Osteocyte (in vitro differentiated cells): ENCODE data around the gene ADCY3. TPM values are rescaled to one million over a fixed set of nuclear protein-coding genes. Genes with fewer than 3 reads are reported as not detected.

Experiments used
- DNase-seq: peaks from one replicate; pipeline ENCODE4 v3.0.0; 2021; ENCODE audit warnings: mixed read lengths; ENCODE audit not compliant: unreplicated experiment; ENCODE audit errors: extremely low spot score
- H3K27ac Mint-ChIP-seq: one replicate; pipeline ENCODE4 v1.8.0; 2021; ENCODE audit warnings: mild to moderate bottlenecking, mixed read lengths; ENCODE audit not compliant: unreplicated experiment
- H3K27me3 Mint-ChIP-seq: one replicate; pipeline ENCODE4 v1.8.0; 2021; ENCODE audit warnings: mixed read lengths; ENCODE audit not compliant: unreplicated experiment
- H3K36me3 Mint-ChIP-seq: one replicate; pipeline ENCODE4 v1.8.0; 2021; ENCODE audit warnings: mixed read lengths; ENCODE audit not compliant: unreplicated experiment
- H3K4me1 Mint-ChIP-seq: one replicate; pipeline ENCODE4 v1.8.0; 2021; ENCODE audit warnings: mixed read lengths; ENCODE audit not compliant: unreplicated experiment
- H3K4me3 Mint-ChIP-seq: one replicate; pipeline ENCODE4 v1.8.0; 2021; ENCODE audit warnings: mild to moderate bottlenecking, moderate library complexity, mixed read lengths; ENCODE audit not compliant: unreplicated experiment
- H3K9me3 Mint-ChIP-seq: one replicate; pipeline ENCODE4 v1.8.0; 2021; ENCODE audit warnings: mixed read lengths; ENCODE audit not compliant: unreplicated experiment
- total RNA-seq: library from RNA; stranded (reverse); gene quantifications from 2 replicates; pipeline ENCODE4 v1.2.1, GENCODE V29; 2021
- TF ChIP-seq, protein P1 (sequence below): fragments of 200-600 bp; sonication (generic); IDR thresholded peaks from 2 replicates; pipeline ENCODE4 v1.5.0; 2021; ENCODE audit warnings: antibody characterized with exemption, mild to moderate bottlenecking, moderate library complexity

The ADCY3 gene
- total RNA-seq, 1 donor from 2014 or later = 99.9 TPM

DNA sequence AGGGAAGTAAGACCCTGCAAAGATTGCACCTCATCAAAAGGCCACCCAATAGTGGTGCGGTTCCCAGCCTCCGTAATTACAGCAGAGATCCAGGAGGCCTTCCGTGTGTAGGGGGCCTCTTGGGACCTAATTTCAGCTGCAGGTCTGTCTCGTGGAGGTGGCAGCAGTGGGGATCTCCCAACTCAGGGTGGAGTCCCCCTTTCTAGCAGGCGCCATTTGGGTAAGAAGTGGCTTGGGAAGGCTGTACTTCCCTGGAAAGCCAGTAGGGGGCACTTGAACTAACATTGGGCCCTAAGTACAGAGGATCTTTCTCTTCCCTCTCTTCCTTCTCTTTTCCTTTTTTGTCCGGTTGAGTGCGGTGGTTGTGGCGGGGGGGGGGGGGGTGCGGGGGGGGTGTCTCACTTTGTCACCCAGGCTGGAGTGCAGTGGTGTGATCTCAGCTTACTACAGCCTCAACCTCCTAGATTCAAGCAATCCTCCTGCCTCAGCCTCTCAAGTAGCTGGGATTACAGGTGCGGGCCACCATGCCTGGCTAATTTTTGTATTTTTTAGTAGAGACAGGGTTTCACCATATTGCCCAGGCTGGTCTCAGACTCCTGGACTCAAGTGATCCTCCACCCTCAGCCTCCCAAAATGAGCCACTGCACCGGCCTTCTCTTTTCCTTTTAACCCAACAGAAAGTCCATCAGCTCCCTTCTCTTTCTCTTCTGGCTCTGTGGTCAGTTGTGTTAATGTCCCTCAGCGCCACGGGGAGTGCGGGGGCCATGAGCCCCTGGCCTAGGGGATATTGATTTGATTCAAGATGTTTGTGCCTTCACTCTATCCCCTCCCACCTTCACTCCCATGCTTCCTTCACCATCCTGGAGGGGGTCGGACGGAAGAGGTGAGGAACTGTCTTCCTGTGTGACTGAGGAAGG, 94.8 kb downstream of the ADCY3 start:
- H3K36me3 Mint-ChIP-seq = peaks cover 22% of the 10 kb centered on the region
- H3K27ac Mint-ChIP-seq = no peak overlapping the region
- H3K27me3 Mint-ChIP-seq = no peaks in the 10 kb centered on the region
- H3K9me3 Mint-ChIP-seq = no peaks in the 10 kb centered on the region
- peak; percentile 64 for DNase-seq
- TF ChIP-seq, protein P1, sequence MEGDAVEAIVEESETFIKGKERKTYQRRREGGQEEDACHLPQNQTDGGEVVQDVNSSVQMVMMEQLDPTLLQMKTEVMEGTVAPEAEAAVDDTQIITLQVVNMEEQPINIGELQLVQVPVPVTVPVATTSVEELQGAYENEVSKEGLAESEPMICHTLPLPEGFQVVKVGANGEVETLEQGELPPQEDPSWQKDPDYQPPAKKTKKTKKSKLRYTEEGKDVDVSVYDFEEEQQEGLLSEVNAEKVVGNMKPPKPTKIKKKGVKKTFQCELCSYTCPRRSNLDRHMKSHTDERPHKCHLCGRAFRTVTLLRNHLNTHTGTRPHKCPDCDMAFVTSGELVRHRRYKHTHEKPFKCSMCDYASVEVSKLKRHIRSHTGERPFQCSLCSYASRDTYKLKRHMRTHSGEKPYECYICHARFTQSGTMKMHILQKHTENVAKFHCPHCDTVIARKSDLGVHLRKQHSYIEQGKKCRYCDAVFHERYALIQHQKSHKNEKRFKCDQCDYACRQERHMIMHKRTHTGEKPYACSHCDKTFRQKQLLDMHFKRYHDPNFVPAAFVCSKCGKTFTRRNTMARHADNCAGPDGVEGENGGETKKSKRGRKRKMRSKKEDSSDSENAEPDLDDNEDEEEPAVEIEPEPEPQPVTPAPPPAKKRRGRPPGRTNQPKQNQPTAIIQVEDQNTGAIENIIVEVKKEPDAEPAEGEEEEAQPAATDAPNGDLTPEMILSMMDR = peak; percentile 49
- peaks cover 26% of the 10 kb centered on the region for H3K4me1 Mint-ChIP-seq
- no peak overlapping the region for H3K4me3 Mint-ChIP-seq

DNA sequence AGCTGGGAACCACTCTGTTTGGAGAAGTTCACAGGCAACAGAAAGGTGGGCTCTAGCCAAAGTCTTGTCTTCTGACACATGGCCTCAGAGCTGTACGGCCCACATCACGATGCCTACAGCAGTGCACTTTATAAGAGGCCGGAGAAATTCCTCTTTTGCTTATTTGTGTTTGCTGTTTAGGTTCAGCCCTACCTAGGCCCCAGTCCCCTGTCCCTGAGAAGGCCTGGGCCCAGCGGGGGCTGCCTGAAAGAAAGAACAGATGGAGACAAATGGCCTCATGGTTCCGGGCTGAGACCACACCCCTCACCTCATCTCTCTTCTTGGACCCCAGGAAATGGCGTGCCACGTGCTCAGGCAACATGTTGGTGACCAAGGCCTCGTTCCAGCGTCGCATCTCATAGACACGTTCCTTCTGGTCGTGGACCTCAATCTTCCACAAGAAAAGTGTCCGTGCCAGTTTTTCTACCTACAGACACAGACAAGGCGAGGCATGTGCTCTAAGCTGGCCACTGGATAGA, 95.9 kb downstream of the ADCY3 start:
- TF ChIP-seq, protein P1 = no peak
- Mint-ChIP-seq H3K9me3 (no peaks in the 10 kb centered on the region), H3K27me3 (no peaks in the 10 kb centered on the region), H3K4me1 (peaks cover 26% of the 10 kb centered on the region), H3K27ac (peak overlapping the region; percentile 3), H3K36me3 (peaks cover 22% of the 10 kb centered on the region), H3K4me3 (no peak overlapping the region)
- DNase-seq = peak; percentile 60

DNA sequence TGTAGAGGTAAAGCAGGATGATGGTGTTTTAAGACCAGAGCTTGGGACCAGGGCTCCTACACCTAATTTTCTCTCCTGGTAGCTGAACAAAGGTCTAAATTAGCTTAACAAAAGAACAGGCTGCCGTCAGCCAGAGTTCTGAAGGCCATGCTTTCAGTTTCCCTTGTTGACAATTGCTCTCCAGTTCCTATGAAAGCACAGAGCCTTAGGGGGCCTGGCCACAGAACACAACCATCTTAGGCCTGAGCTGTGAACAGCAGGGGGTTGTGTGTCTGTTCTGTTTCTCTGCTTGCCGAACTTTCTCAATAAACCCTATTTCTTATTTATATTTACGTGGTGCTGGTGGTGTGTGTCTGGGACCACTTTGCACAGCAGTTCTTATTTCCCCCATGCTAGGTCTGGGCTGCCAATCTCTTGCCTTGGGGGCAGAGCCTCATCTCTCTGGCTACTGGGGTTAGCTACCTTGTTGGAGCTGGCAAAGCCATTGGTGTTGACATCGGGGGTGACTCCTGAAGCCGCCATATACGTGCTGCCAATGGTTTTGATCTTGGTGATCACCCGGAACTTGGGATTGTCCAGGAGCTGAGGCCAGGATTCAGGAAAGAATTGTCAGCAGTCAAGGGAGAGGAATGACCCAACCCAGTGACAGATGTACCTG, 97.9 kb downstream of the ADCY3 start:
- DNase-seq = peak; percentile 83

DNA sequence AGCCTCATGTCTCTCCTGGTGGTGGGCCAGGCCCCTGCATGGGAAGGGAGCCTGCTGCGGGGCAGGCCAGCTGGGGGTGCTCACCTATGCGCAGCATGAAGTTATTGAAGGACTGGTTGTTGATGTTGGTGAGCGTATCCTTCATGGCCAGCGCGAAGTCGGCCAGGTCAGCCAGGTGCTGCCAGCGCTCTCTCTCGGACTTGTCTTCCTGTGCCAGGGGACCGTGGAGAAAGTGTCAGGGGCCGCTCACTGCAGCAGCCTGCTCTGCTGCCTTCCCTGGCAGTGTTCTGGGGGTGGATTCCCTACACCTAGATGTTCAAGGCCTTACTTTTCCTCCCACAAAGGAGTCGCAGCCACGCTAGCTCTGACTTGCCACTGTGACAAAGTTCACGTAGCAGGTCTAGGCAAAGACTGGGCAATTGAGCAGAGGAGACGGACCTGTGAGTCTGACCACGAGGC, 98.6 kb downstream of the ADCY3 start:
- H3K9me3 Mint-ChIP-seq = no peaks in the 10 kb centered on the region
- TF ChIP-seq, protein P1 = no peak
- no peak overlapping the region for H3K4me3 Mint-ChIP-seq
- peak; percentile 75 for DNase-seq
- peaks cover 31% of the 10 kb centered on the region for H3K4me1 Mint-ChIP-seq
- H3K27me3 Mint-ChIP-seq = no peaks in the 10 kb centered on the region
- H3K36me3 Mint-ChIP-seq = peaks cover 31% of the 10 kb centered on the region
- H3K27ac Mint-ChIP-seq = peak overlapping the region; percentile 74

More for the DNA sequence above, 97.9 kb downstream of the ADCY3 start:
- H3K4me1 Mint-ChIP-seq = peaks cover 27% of the 10 kb centered on the region
- peak overlapping the region; percentile 5 for H3K4me3 Mint-ChIP-seq
- H3K27me3 Mint-ChIP-seq = no peaks in the 10 kb centered on the region
- H3K9me3 Mint-ChIP-seq = no peaks in the 10 kb centered on the region
- H3K27ac Mint-ChIP-seq = peak overlapping the region; percentile 74
- H3K36me3 Mint-ChIP-seq = peaks cover 28% of the 10 kb centered on the region
- TF ChIP-seq, protein P1 = no peak
